ENCODE measurements around the gene RTN1.

Gene RTN1

DNA sequence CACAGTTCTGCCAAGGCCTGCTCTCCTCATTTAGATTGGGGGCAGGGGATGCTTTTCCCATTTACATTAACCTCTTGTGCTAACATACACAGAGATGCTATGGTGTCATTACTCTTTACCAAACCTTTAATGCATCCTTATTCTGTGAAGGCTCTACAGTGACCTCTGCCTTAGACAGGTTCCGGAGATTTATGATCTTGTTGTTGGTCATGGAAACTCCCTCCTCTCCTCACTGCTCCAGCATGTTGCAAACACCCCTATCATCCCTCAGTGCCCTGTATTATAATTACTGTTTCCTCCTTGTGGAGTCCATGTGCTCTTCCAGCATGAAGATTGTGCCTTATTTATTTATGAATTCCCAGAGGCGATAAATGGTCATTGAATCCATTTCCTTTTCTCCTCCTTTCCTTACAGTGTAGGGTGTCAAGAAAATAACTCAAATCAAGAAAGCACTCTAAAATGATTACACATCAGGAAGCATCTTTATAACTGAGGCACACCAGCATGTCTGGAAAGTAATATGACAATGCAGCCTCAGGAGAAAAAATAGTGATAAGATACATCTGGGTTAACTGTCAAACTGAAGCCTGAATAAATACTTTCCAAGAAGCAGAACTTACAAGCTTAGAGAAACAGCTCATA lies 37.8 kb downstream of the RTN1 start:
- H3K9me2 ChIP-seq (ENCODE audit: low read depth, low read length) = no peaks in the 10 kb centered on the region
- H3K4me1 ChIP-seq (ENCODE audit: insufficient read depth, low read length, severe bottlenecking) = no peaks in the 10 kb centered on the region
- H3K9me3 ChIP-seq (ENCODE audit: low read length) = no peaks in the 10 kb centered on the region
- H3K27me3 ChIP-seq (ENCODE audit: insufficient read depth, low read length) = no peaks in the 10 kb centered on the region
- no peaks in the 10 kb centered on the region for H3F3A ChIP-seq (ENCODE audit: insufficient read depth, low read length)
- H4K20me1 ChIP-seq (ENCODE audit: insufficient read depth, low read length) = no peaks in the 10 kb centered on the region
- H3K36me3 ChIP-seq (ENCODE audit: insufficient read depth, low read length) = no peaks in the 10 kb centered on the region
- TF ChIP-seq, protein P1, sequence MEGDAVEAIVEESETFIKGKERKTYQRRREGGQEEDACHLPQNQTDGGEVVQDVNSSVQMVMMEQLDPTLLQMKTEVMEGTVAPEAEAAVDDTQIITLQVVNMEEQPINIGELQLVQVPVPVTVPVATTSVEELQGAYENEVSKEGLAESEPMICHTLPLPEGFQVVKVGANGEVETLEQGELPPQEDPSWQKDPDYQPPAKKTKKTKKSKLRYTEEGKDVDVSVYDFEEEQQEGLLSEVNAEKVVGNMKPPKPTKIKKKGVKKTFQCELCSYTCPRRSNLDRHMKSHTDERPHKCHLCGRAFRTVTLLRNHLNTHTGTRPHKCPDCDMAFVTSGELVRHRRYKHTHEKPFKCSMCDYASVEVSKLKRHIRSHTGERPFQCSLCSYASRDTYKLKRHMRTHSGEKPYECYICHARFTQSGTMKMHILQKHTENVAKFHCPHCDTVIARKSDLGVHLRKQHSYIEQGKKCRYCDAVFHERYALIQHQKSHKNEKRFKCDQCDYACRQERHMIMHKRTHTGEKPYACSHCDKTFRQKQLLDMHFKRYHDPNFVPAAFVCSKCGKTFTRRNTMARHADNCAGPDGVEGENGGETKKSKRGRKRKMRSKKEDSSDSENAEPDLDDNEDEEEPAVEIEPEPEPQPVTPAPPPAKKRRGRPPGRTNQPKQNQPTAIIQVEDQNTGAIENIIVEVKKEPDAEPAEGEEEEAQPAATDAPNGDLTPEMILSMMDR (IDR thresholded peaks at IDR 0.05; ENCODE audit: low read length) = no peak
- TF ChIP-seq EZH2 (IDR thresholded peaks at IDR 0.05; ENCODE audit: borderline replicate concordance, low read length) = no peak
- no peak overlapping the region for H3K4me3 ChIP-seq (ENCODE audit: low read depth, low read length, poor library complexity, severe bottlenecking)
- H3K9ac ChIP-seq (ENCODE audit: low read length) = no peak overlapping the region
- no peaks in the 10 kb centered on the region for H3K79me2 ChIP-seq (ENCODE audit: insufficient read depth, low read length)
- no peak overlapping the region for H3K4me2 ChIP-seq (ENCODE audit: low read length)
- H2AFZ ChIP-seq (ENCODE audit: low read length) = no peak overlapping the region
- no peak overlapping the region for H3K27ac ChIP-seq (ENCODE audit: low read depth, low read length, poor library complexity, severe bottlenecking)

GRCh38 chr14:59831121-59831730 lies 39.4 kb downstream of the RTN1 start:
- Histone ChIP-seq H3K9me3 (ENCODE audit: low read length) (no peaks in the 10 kb centered on the region), H3K27me3 (ENCODE audit: insufficient read depth, low read length) (no peaks in the 10 kb centered on the region), H3K9me2 (ENCODE audit: low read depth, low read length) (no peaks in the 10 kb centered on the region), H3K36me3 (ENCODE audit: insufficient read depth, low read length) (no peaks in the 10 kb centered on the region), H3K4me1 (ENCODE audit: insufficient read depth, low read length, severe bottlenecking) (no peaks in the 10 kb centered on the region), H3K27ac (ENCODE audit: low read depth, low read length, poor library complexity, severe bottlenecking) (no peak overlapping the region), H3K9ac (ENCODE audit: low read length) (no peak overlapping the region), H4K20me1 (ENCODE audit: insufficient read depth, low read length) (no peaks in the 10 kb centered on the region), H3K4me2 (ENCODE audit: low read length) (no peak overlapping the region), H2AFZ (ENCODE audit: low read length) (no peak overlapping the region), H3K79me2 (ENCODE audit: insufficient read depth, low read length) (no peaks in the 10 kb centered on the region), H3F3A (ENCODE audit: insufficient read depth, low read length) (no peaks in the 10 kb centered on the region), H3K4me3 (ENCODE audit: low read depth, low read length, poor library complexity, severe bottlenecking) (no peak overlapping the region)
- no peak for TF ChIP-seq EZH2 (IDR thresholded peaks at IDR 0.05; ENCODE audit: borderline replicate concordance, low read length)
- TF ChIP-seq, protein P1 (IDR thresholded peaks at IDR 0.05; ENCODE audit: low read length) = no peak

DNA sequence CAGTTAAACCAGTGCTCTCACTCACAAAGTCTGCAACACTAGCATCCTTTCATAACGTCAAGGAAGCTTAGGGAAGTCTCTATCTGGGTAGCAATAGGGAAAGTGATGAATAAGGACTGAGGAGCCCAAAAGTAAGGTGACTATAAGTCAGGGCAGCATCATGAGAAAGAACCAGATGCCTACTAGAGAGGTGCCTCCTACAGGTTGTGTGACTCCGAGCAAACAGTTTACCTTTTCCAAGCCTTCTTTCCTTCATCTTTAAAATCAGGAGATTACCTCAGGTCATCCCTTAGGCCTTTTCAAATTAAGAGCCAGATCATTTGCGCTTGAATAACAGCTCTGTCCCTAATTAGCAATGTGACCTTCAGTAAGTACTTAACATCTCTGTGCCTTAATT lies 40.2 kb downstream of the RTN1 start:
- Histone ChIP-seq H3K4me1 (ENCODE audit: insufficient read depth, low read length, severe bottlenecking) (no peaks in the 10 kb centered on the region), H3K27ac (ENCODE audit: low read depth, low read length, poor library complexity, severe bottlenecking) (no peak overlapping the region), H3K4me3 (ENCODE audit: low read depth, low read length, poor library complexity, severe bottlenecking) (no peak overlapping the region), H4K20me1 (ENCODE audit: insufficient read depth, low read length) (no peaks in the 10 kb centered on the region), H3K27me3 (ENCODE audit: insufficient read depth, low read length) (no peaks in the 10 kb centered on the region), H3K79me2 (ENCODE audit: insufficient read depth, low read length) (no peaks in the 10 kb centered on the region), H3K9me2 (ENCODE audit: low read depth, low read length) (no peaks in the 10 kb centered on the region), H3K9ac (ENCODE audit: low read length) (no peak overlapping the region), H3F3A (ENCODE audit: insufficient read depth, low read length) (no peaks in the 10 kb centered on the region), H3K9me3 (ENCODE audit: low read length) (no peaks in the 10 kb centered on the region), H2AFZ (ENCODE audit: low read length) (no peak overlapping the region), H3K4me2 (ENCODE audit: low read length) (no peak overlapping the region), H3K36me3 (ENCODE audit: insufficient read depth, low read length) (no peaks in the 10 kb centered on the region)
- no peak for TF ChIP-seq EZH2 (IDR thresholded peaks at IDR 0.05; ENCODE audit: borderline replicate concordance, low read length)
- TF ChIP-seq, protein P1 (IDR thresholded peaks at IDR 0.05; ENCODE audit: low read length) = no peak

All from OCI-LY1 (cell line).